ENCODE measurements around the gene RBCK1. TPM values are rescaled to one million over a fixed set of nuclear protein-coding genes. Genes with fewer than 3 reads are reported as not detected.

The RBCK1 gene
- total and polyA plus RNA-seq, 9 of the 15 experiments (the other 6 are each of a cell fraction or from before 2014, with no cell fraction given): 5.9 to 59.3 (median 26.5) TPM

DNA sequence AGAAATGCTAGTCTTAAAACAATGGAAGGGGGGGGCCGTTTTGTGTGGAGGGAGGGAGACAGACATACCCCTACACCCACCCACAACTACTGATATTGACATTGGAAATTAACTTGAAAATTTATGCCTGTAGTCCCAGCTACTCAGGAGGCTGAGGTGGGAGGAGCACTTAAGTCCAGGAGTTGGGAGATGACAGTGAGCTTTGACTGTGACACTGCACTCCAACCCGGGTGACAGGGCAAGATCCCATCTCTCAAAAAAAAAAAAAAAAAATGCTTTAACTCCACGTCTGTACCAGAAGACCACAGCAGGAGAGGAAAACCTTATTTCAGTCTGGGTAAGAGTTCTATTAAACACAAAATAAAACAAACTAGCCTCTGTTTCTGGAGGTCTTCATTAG lies 52.1 kb downstream of the RBCK1 start (continued):
- TF ChIP-seq BRCA1 (IDR thresholded peaks at IDR 0.05): no peak
- TF ChIP-seq BRCA1 (CRISPR knock-in tag; IDR thresholded peaks at IDR 0.05): no peak
- no peak for TF ChIP-seq ATF1 (CRISPR knock-in tag; IDR thresholded peaks at IDR 0.05)
- TF ChIP-seq ATF1 (tag; IDR thresholded peaks at IDR 0.05): peak; percentile 32; the same call in 1 of the 2 replicates
- no peak for TF ChIP-seq CCNT2 (IDR thresholded peaks at IDR 0.05; ENCODE audit: borderline replicate concordance, extremely low read depth, insufficient read length, low read depth, low read length)
- TF ChIP-seq, protein P1, sequence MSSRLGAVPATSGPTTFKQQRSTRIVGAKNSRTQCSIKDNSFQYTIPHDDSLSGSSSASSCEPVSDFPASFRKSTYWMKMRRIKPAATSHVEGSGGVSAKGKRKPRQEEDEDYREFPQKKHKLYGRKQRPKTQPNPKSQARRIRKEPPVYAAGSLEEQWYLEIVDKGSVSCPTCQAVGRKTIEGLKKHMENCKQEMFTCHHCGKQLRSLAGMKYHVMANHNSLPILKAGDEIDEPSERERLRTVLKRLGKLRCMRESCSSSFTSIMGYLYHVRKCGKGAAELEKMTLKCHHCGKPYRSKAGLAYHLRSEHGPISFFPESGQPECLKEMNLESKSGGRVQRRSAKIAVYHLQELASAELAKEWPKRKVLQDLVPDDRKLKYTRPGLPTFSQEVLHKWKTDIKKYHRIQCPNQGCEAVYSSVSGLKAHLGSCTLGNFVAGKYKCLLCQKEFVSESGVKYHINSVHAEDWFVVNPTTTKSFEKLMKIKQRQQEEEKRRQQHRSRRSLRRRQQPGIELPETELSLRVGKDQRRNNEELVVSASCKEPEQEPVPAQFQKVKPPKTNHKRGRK (tag; IDR thresholded peaks at IDR 0.05): no peak
- TF ChIP-seq ELF2 (CRISPR knock-in tag; IDR thresholded peaks at IDR 0.05): no peak
- TF ChIP-seq CHD4 (IDR thresholded peaks at IDR 0.05; ENCODE audit: insufficient read depth, insufficient replicate concordance, low read depth, low read length, poor library complexity, severe bottlenecking): no peak
- no peak for TF ChIP-seq MECOM (CRISPR knock-in tag; IDR thresholded peaks at IDR 0.05)
- TF ChIP-seq, protein P2, sequence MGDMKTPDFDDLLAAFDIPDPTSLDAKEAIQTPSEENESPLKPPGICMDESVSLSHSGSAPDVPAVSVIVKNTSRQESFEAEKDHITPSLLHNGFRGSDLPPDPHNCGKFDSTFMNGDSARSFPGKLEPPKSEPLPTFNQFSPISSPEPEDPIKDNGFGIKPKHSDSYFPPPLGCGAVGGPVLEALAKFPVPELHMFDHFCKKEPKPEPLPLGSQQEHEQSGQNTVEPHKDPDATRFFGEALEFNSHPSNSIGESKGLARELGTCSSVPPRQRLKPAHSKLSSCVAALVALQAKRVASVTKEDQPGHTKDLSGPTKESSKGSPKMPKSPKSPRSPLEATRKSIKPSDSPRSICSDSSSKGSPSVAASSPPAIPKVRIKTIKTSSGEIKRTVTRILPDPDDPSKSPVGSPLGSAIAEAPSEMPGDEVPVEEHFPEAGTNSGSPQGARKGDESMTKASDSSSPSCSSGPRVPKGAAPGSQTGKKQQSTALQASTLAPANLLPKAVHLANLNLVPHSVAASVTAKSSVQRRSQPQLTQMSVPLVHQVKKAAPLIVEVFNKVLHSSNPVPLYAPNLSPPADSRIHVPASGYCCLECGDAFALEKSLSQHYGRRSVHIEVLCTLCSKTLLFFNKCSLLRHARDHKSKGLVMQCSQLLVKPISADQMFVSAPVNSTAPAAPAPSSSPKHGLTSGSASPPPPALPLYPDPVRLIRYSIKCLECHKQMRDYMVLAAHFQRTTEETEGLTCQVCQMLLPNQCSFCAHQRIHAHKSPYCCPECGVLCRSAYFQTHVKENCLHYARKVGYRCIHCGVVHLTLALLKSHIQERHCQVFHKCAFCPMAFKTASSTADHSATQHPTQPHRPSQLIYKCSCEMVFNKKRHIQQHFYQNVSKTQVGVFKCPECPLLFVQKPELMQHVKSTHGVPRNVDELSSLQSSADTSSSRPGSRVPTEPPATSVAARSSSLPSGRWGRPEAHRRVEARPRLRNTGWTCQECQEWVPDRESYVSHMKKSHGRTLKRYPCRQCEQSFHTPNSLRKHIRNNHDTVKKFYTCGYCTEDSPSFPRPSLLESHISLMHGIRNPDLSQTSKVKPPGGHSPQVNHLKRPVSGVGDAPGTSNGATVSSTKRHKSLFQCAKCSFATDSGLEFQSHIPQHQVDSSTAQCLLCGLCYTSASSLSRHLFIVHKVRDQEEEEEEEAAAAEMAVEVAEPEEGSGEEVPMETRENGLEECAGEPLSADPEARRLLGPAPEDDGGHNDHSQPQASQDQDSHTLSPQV (IDR thresholded peaks at IDR 0.05): no peak
- no peak for TF ChIP-seq TCFL5 (CRISPR knock-in tag; conservative IDR thresholded peaks at IDR 0.05)
- 0 out of 2 replicates have a peak, but pooled peaks have one; percentile 34 for TF ChIP-seq NBN (IDR thresholded peaks at IDR 0.05; ENCODE audit: low read depth)
- no peak for TF ChIP-seq CBX1 (IDR thresholded peaks at IDR 0.05; ENCODE audit: low read depth)
- TF ChIP-seq DPF2 (IDR thresholded peaks at IDR 0.05): peak; percentile 82
- TF ChIP-seq GATAD2B (IDR thresholded peaks at IDR 0.05; ENCODE audit: borderline replicate concordance): no peak
- no peak for TF ChIP-seq YBX1 (IDR thresholded peaks at IDR 0.05)
- TF ChIP-seq NFXL1 (CRISPR knock-in tag; IDR thresholded peaks at IDR 0.05): no peak
- no peak for TF ChIP-seq USF1 (CRISPR knock-in tag; IDR thresholded peaks at IDR 0.05)
- TF ChIP-seq, protein P3, sequence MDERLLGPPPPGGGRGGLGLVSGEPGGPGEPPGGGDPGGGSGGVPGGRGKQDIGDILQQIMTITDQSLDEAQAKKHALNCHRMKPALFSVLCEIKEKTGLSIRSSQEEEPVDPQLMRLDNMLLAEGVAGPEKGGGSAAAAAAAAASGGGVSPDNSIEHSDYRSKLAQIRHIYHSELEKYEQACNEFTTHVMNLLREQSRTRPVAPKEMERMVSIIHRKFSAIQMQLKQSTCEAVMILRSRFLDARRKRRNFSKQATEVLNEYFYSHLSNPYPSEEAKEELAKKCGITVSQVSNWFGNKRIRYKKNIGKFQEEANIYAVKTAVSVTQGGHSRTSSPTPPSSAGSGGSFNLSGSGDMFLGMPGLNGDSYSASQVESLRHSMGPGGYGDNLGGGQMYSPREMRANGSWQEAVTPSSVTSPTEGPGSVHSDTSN (CRISPR knock-in tag; IDR thresholded peaks at IDR 0.05; ENCODE audit: low read depth): no peak
- TF ChIP-seq, protein P3 (tag; conservative IDR thresholded peaks at IDR 0.05; ENCODE audit: low read depth): peak; percentile 52
- TF ChIP-seq PHB2 (IDR thresholded peaks at IDR 0.05; ENCODE audit: low read depth): no peak
- TF ChIP-seq ZNF584 (CRISPR knock-in tag; IDR thresholded peaks at IDR 0.05; ENCODE audit: low read depth): no peak
